Central memory CD8-positive, alpha-beta T cell (primary cell): Measurements from ENCODE around the gene MAK.
"Not testable (repeated sequence)": the region's sequence is repeated elsewhere in the genome, so short reads cannot be mapped to it uniquely, and the experiment has no call there.

Source experiments
- ATAC-seq: fragments of 150-1000 bp; cut with Tn5 transposase; replicated peaks from 2 replicates; pipeline ENCODE4 v1.10.0; 2022; ENCODE audit warnings: mild to moderate bottlenecking, moderate FRiP score, moderate number of reproducible peaks; ENCODE audit not compliant: poor library complexity, severe bottlenecking; ENCODE audit errors: extremely low read depth
- DNase-seq, 2 donors: peaks; one replicate each; pipeline ENCODE4 v3.0.0; 2021; ENCODE audit warnings: low spot score in 2 of 2
- H3K27ac Mint-ChIP-seq: one replicate; pipeline ENCODE4 v1.8.0; 2022; ENCODE audit warnings: low read depth, mild to moderate bottlenecking, moderate library complexity, mixed read lengths
- H3K27me3 Mint-ChIP-seq: one replicate; pipeline ENCODE4 v1.8.0; 2022; ENCODE audit warnings: mixed read lengths
- H3K36me3 Mint-ChIP-seq: one replicate; pipeline ENCODE4 v1.8.0; 2022; ENCODE audit warnings: mild to moderate bottlenecking, moderate library complexity, mixed read lengths; ENCODE audit not compliant: insufficient read depth
- H3K4me1 Mint-ChIP-seq: one replicate; pipeline ENCODE4 v1.8.0; 2022; ENCODE audit warnings: mixed read lengths
- H3K4me3 Mint-ChIP-seq: one replicate; pipeline ENCODE4 v1.8.0; 2022; ENCODE audit warnings: mild to moderate bottlenecking, moderate library complexity, mixed read lengths
- H3K9me3 Mint-ChIP-seq: one replicate; pipeline ENCODE4 v1.8.0; 2022; ENCODE audit warnings: mixed read lengths

MAK gene

GRCh38 chr6:10751757-10752156, 86.6 kb downstream of the MAK start:
- peaks cover 63% of the 10 kb centered on the region for H3K4me1 Mint-ChIP-seq
- peak overlapping the region; percentile 72 for H3K27ac Mint-ChIP-seq
- not testable (repeated sequence) for H3K27me3 Mint-ChIP-seq, H3K9me3 Mint-ChIP-seq
- H3K36me3 Mint-ChIP-seq, result peaks cover 33% of the 10 kb centered on the region
- H3K4me3 Mint-ChIP-seq, result peak overlapping the region; percentile 16
- DNase-seq (peak in 1 of 2 donors; percentile 51), ATAC-seq (peak; percentile 80)

DNA sequence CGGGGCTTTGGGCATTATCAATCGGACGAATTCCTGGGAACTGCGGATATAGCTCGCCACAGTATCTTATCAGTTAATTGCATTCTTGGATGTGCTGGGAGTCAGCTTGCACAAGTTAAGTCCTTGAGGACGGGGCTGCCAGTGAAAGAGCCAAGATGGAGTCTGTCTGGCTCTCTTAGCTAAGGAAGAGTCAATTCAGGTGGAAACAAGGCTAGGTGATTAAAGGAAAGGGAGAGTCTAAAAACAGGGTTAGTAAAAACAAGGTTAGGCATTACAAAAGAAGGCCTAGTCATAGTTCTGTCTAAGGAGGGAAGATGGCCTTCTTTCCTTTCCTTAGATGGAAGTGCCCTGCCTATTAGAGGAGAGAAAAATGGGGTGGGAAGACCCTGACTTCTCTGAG, 87.8 kb downstream of the MAK start:
- H3K4me3 Mint-ChIP-seq, DNase-seq, H3K9me3 Mint-ChIP-seq, H3K27me3 Mint-ChIP-seq, H3K27ac Mint-ChIP-seq, ATAC-seq: not testable (repeated sequence)
- Mint-ChIP-seq H3K36me3 (peaks cover 27% of the 10 kb centered on the region), H3K4me1 (peaks cover 66% of the 10 kb centered on the region)

- H3K4me3 Mint-ChIP-seq, result no peak overlapping the region
- peaks cover 22% of the 10 kb centered on the region for H3K36me3 Mint-ChIP-seq
- no peaks in the 10 kb centered on the region for H3K9me3 Mint-ChIP-seq
- peaks cover 59% of the 10 kb centered on the region for H3K4me1 Mint-ChIP-seq
- DNase-seq (no peak), ATAC-seq (no peak)
- H3K27me3 Mint-ChIP-seq, result no peaks in the 10 kb centered on the region
- no peak overlapping the region for H3K27ac Mint-ChIP-seq
Observed at GRCh38 chr6:10749734-10750133, 88.6 kb downstream of the MAK start.

GRCh38 chr6:10747251-10747972, 90.9 kb downstream of the MAK start, which contains the start of gene TMEM14B:
Gene TMEM14B, plus strand, starts transcription at chr6:10747805. Its CDS starts 1,441 bp downstream, at chr6:10749246.
- H3K9me3 Mint-ChIP-seq, result no peaks in the 10 kb centered on the region
- H3K4me3 Mint-ChIP-seq, result peak within 1 kb of the TSS; percentile 67
- peak; percentile 97 to 99 for DNase-seq
- peak within 1 kb of the TSS; percentile 5 for H3K27ac Mint-ChIP-seq
- peaks cover 13% of the 10 kb centered on the region for H3K36me3 Mint-ChIP-seq
- H3K27me3 Mint-ChIP-seq, result no peaks in the 10 kb centered on the region
- peak; percentile 82 for ATAC-seq
- H3K4me1 Mint-ChIP-seq, result peaks cover 41% of the 10 kb centered on the region

- H3K4me1 Mint-ChIP-seq, result peaks cover 37% of the 10 kb centered on the region
- no peak for ATAC-seq
- H3K4me3 Mint-ChIP-seq, result peak overlapping the region; percentile 67
Observed at GRCh38 chr6:10746915-10747250, 91.5 kb downstream of the MAK start.

GRCh38 chr6:10745116-10745515, 93.2 kb downstream of the MAK start:
- peak overlapping the region; percentile 11 for H3K27ac Mint-ChIP-seq
- ATAC-seq (no peak), DNase-seq (no peak)
- H3K4me3 Mint-ChIP-seq, result no peak overlapping the region
- peaks cover 11% of the 10 kb centered on the region for H3K36me3 Mint-ChIP-seq
- no peaks in the 10 kb centered on the region for H3K27me3 Mint-ChIP-seq
- peaks cover 19% of the 10 kb centered on the region for H3K4me1 Mint-ChIP-seq
- no peaks in the 10 kb centered on the region for H3K9me3 Mint-ChIP-seq

More at GRCh38 chr6:10746915-10747250, 91.5 kb downstream of the MAK start:
- peak overlapping the region; percentile 5 for H3K27ac Mint-ChIP-seq
- H3K27me3 Mint-ChIP-seq, result no peaks in the 10 kb centered on the region
- DNase-seq, result no peak
- H3K9me3 Mint-ChIP-seq, result no peaks in the 10 kb centered on the region
- H3K36me3 Mint-ChIP-seq, result peaks cover 12% of the 10 kb centered on the region

DNA sequence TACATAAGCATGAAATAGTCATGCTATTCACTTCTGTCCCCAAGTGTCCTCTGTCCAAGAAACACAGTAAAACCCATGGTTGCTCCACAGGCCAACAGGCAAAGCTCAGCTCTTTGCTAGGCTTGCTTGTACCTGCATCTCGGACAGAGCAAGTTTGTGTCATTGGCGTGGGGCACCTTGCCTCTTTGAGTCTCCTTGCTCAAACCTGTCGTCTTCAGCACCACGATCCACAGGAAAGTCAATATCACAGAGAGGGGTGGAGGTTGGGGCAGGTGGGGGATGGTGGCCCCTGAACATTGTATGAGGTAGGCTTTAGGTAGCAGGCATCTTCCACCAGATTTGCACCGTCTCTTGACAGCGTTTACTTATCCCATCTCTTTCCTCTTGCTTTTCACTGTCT, 94.8 kb downstream of the MAK start:
- peaks cover 15% of the 10 kb centered on the region for H3K4me1 Mint-ChIP-seq
- ATAC-seq (no peak), DNase-seq (no peak)
- no peak overlapping the region for H3K4me3 Mint-ChIP-seq
- no peak overlapping the region for H3K27ac Mint-ChIP-seq
- peaks cover 4% of the 10 kb centered on the region for H3K27me3 Mint-ChIP-seq
- H3K9me3 Mint-ChIP-seq, result no peaks in the 10 kb centered on the region
- H3K36me3 Mint-ChIP-seq, result peaks cover 8% of the 10 kb centered on the region

DNA sequence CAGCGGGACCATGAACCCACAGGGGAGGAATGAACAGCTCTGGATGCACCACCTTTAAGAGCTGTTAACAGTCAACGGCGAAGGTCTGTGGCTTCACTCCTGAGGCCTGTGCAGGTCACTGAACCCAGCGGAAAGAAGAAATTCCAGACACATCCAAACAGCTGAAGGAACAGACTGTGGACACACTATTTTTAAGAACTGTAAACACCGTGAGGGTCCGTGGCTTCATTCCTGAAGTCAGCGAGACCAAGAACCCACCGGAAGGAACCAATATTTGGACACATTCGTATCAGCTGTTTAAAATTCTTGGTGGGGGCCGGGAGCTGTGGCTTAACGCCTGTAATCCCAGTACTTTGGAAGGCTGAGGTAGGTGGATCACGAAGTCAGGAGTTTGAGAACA, 96.1 kb downstream of the MAK start:
- H3K4me3 Mint-ChIP-seq, result no peak overlapping the region
- no peaks in the 10 kb centered on the region for H3K9me3 Mint-ChIP-seq

DNA sequence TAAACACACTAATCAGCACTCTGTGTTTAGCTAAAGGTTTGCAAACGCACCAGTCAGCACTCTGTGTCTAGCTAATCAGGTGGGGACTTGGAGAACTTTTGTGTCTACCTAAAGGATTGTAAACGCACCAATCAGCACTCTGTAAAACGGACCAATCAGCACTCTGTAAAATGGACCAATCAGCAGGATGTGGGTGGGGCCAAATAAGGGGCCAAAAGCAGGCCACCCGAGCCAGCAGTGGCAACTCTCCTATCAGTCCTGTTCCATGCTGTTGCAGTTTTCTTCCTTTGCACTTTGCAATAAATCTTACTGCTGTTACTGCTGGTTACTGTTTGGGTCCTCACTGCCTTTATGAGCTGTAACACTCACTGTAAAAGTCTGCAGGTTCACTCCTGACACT, 96.7 kb downstream of the MAK start:
- H3K4me1 Mint-ChIP-seq, H3K36me3 Mint-ChIP-seq, H3K4me3 Mint-ChIP-seq, H3K27me3 Mint-ChIP-seq, DNase-seq, H3K9me3 Mint-ChIP-seq, ATAC-seq, H3K27ac Mint-ChIP-seq: not testable (repeated sequence)

More for the DNA sequence above, 96.1 kb downstream of the MAK start:
- Mint-ChIP-seq H3K4me1 (peaks cover 6% of the 10 kb centered on the region), H3K27ac (no peak overlapping the region), H3K36me3 (peaks cover 2% of the 10 kb centered on the region), H3K27me3 (peaks cover 7% of the 10 kb centered on the region)
- ATAC-seq (no peak), DNase-seq (no peak)

- peaks cover 7% of the 10 kb centered on the region for H3K27me3 Mint-ChIP-seq
- H3K4me3 Mint-ChIP-seq, result no peak overlapping the region
- ATAC-seq (no peak), DNase-seq (no peak)
- H3K27ac Mint-ChIP-seq, result no peak overlapping the region
- H3K36me3 Mint-ChIP-seq, result no peaks in the 10 kb centered on the region
- no peaks in the 10 kb centered on the region for H3K9me3 Mint-ChIP-seq
- no peaks in the 10 kb centered on the region for H3K4me1 Mint-ChIP-seq
Observed at GRCh38 chr6:10740061-10740460, 98.3 kb downstream of the MAK start.

GRCh38 chr6:10736731-10737130, 101.6 kb downstream of the MAK start:
- Mint-ChIP-seq H3K27me3 (peaks cover 7% of the 10 kb centered on the region), H3K27ac (no peak overlapping the region), H3K36me3 (peaks cover 8% of the 10 kb centered on the region), H3K9me3 (no peaks in the 10 kb centered on the region), H3K4me1 (peaks cover 13% of the 10 kb centered on the region), H3K4me3 (no peak overlapping the region)
- ATAC-seq (no peak), DNase-seq (no peak)

DNA sequence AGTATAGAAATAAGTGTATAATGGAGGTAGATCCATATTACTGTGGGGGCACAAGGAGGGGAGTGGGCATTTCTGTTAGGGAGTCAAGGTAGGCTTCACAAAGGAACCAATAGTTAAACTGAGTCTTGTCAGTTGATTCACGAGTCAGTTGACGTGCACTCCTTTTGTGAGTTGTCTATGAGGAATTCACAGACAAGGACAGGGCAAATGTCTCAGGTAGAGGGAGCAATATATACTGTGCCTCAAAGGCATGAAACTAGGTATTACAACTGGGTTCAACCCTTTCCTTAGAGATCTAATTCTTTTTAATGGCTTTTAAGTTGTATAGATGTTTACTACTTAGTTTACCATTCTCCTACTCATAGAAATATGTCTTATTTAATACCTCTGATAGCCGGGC, 104.5 kb downstream of the MAK start:
- no peak for ATAC-seq
- peak overlapping the region; percentile 64 for H3K4me3 Mint-ChIP-seq
- H3K27ac Mint-ChIP-seq, result no peak overlapping the region

GRCh38 chr6:10733151-10733715, 105.1 kb downstream of the MAK start:
- peak; percentile 96 for ATAC-seq
- Mint-ChIP-seq H3K27ac (no peak overlapping the region), H3K9me3 (no peaks in the 10 kb centered on the region), H3K4me1 (peaks cover 14% of the 10 kb centered on the region), H3K27me3 (peaks cover under 1% of the 10 kb centered on the region), H3K4me3 (peak overlapping the region; percentile 64), H3K36me3 (peaks cover 10% of the 10 kb centered on the region)
- DNase-seq, result peak in 1 of 2 donors; percentile 51

More for the DNA sequence above, 104.5 kb downstream of the MAK start:
- Mint-ChIP-seq H3K36me3 (peaks cover 10% of the 10 kb centered on the region), H3K27me3 (peaks cover 6% of the 10 kb centered on the region), H3K4me1 (peaks cover 13% of the 10 kb centered on the region), H3K9me3 (no peaks in the 10 kb centered on the region)
- no peak for DNase-seq
